IMR-90 (cell line): ENCODE results near the gene FAM228B. TPM values are rescaled to one million over a fixed set of nuclear protein-coding genes. Genes with fewer than 3 reads are reported as not detected.

Experiments used
- ATAC-seq: fragments of 200-7000 bp; cut with Tn5 transposase; 2 replicates; pipeline ENCODE4 v1.9.1; 2020; ENCODE audit warnings: low read depth, mild to moderate bottlenecking, moderate library complexity
- BruUV-seq: library from RNA; stranded (reverse); fragments of 400-500 nt; replicated peaks from 2 replicates; lab custom pipeline; 2021; lab: Mats Ljungman, UMichigan
- CTCF ChIA-PET: fragments of 300-600 bp; formaldehyde crosslinking; extraction: SDS; loops from one replicate; lab custom pipeline; 2021; ENCODE audit warnings: antibody characterized with exemption; lab: Yijun Ruan, JAX
- POLR2A ChIA-PET: fragments of 300-600 bp; sonication (Branson Sonifier 250); formaldehyde crosslinking; loops from one replicate; lab custom pipeline; 2022; ENCODE audit warnings: antibody characterized with exemption; ENCODE audit not compliant: unreplicated experiment; lab: Charles Lee
- DNase-seq: peaks from one replicate; pipeline ENCODE4 v3.0.0; 2013
- H2AFZ ChIP-seq: replicated peaks from 2 replicates; pipeline ENCODE3; 2013; ENCODE audit warnings: low read length, mild to moderate bottlenecking; ENCODE audit not compliant: poor library complexity
- H2AK5ac ChIP-seq: 2 replicates; pipeline ENCODE4 v1.6.1; 2013; ENCODE audit warnings: low read depth, low read length, inconsistent platforms
- H2AK9ac ChIP-seq: replicated peaks from 2 replicates; pipeline ENCODE3; 2013; ENCODE audit warnings: mild to moderate bottlenecking, low read depth, low read length, moderate library complexity; ENCODE audit not compliant: poor library complexity
- H2BK120ac ChIP-seq: 2 replicates; pipeline ENCODE4 v1.6.1; 2013; ENCODE audit warnings: low read depth, low read length, inconsistent platforms
- H2BK15ac ChIP-seq: 3 replicates; pipeline ENCODE4 v1.6.1; 2013; ENCODE audit warnings: low read depth, low read length, inconsistent platforms
- H2BK20ac ChIP-seq: 2 replicates; pipeline ENCODE4 v1.6.1; 2013; ENCODE audit warnings: low read depth, mild to moderate bottlenecking, inconsistent platforms, low read length, moderate library complexity
- H2BK5ac ChIP-seq: 2 replicates; pipeline ENCODE4 v1.6.1; 2013; ENCODE audit warnings: mild to moderate bottlenecking, low read depth, low read length, inconsistent platforms; ENCODE audit not compliant: poor library complexity, severe bottlenecking
- H3K14ac ChIP-seq: replicated peaks from 2 replicates; pipeline ENCODE4 v1.6.1; 2013; ENCODE audit warnings: low read depth, low read length, inconsistent platforms
- H3K18ac ChIP-seq: 2 replicates; pipeline ENCODE4 v1.6.1; 2013; ENCODE audit warnings: low read depth, low read length, control low read depth
- H3K23ac ChIP-seq: 2 replicates; pipeline ENCODE4 v1.6.1; 2013; ENCODE audit warnings: low read depth, low read length, inconsistent platforms
- H3K27ac ChIP-seq: 2 replicates; pipeline ENCODE4 v1.5.1; 2013; ENCODE audit warnings: mild to moderate bottlenecking, control low read depth, low read length; ENCODE audit not compliant: insufficient read depth
- H3K27me3 ChIP-seq: 2 replicates; pipeline ENCODE4 v1.6.1; 2013; ENCODE audit warnings: low read length; ENCODE audit not compliant: control insufficient read depth, insufficient read depth
- H3K36me3 ChIP-seq: 2 replicates; pipeline ENCODE4 v1.6.1; 2013; ENCODE audit warnings: low read length, mixed read lengths; ENCODE audit not compliant: control insufficient read depth, insufficient read depth
- H3K4ac ChIP-seq: 2 replicates; pipeline ENCODE4 v1.6.1; 2013; ENCODE audit warnings: low read depth, low read length, inconsistent platforms
- H3K4me1 ChIP-seq: 2 replicates; pipeline ENCODE4 v1.6.1; 2013; ENCODE audit warnings: low read length, mixed read lengths; ENCODE audit not compliant: control insufficient read depth, insufficient read depth
- H3K4me2 ChIP-seq: 2 replicates; pipeline ENCODE4 v1.6.1; 2013; ENCODE audit warnings: low read depth, mild to moderate bottlenecking, control low read depth, low read length, moderate library complexity
- H3K4me3 ChIP-seq: 2 replicates; pipeline ENCODE4 v1.5.1; 2013; ENCODE audit warnings: low read depth, mild to moderate bottlenecking, control low read depth, low read length, moderate library complexity; ENCODE audit not compliant: insufficient read depth
- H3K56ac ChIP-seq: 2 replicates; pipeline ENCODE4 v1.6.1; 2013; ENCODE audit warnings: low read length, inconsistent platforms; ENCODE audit not compliant: insufficient read depth; ENCODE audit errors: extremely low read depth
- H3K79me1 ChIP-seq, 2 experiments: 2 replicates each; pipeline ENCODE4 v1.6.1; 2013; ENCODE audit warnings: low read length in 2 of 2, inconsistent platforms in 1 of 2, low read depth in 1 of 2
- H3K9ac ChIP-seq: 2 replicates; pipeline ENCODE4 v1.6.1; 2013; ENCODE audit warnings: low read depth, low read length, control low read depth
- H3K9me1 ChIP-seq: 2 replicates; pipeline ENCODE4 v1.6.1; 2013; ENCODE audit warnings: low read length, inconsistent platforms; ENCODE audit not compliant: insufficient read depth
- H3K9me3 ChIP-seq: 2 replicates; pipeline ENCODE4 v1.6.1; 2013; ENCODE audit warnings: low read length; ENCODE audit not compliant: control insufficient read depth, insufficient read depth
- H4K20me1 ChIP-seq: 2 replicates; pipeline ENCODE4 v1.6.1; 2013; ENCODE audit warnings: low read length, inconsistent platforms; ENCODE audit not compliant: insufficient read depth
- H4K5ac ChIP-seq: 2 replicates; pipeline ENCODE4 v1.6.1; 2013; ENCODE audit warnings: mild to moderate bottlenecking, low read depth, low read length, control low read depth
- H4K8ac ChIP-seq, 2 experiments: 2 replicates each; pipeline ENCODE4 v1.6.1; 2013; ENCODE audit warnings: low read depth in 2 of 2, low read length in 2 of 2, control low read depth in 1 of 2, inconsistent platforms in 1 of 2
- H4K91ac ChIP-seq: 2 replicates; pipeline ENCODE4 v1.6.1; 2013; ENCODE audit warnings: low read depth, low read length, inconsistent platforms; ENCODE audit not compliant: insufficient read depth
- BHLHE40 ChIP-seq: fragments of 150-350 bp; IDR thresholded peaks from 2 replicates; pipeline ENCODE4 v1.6.1; 2016; ENCODE audit warnings: mild to moderate bottlenecking, low read depth, low read length
- CEBPB ChIP-seq: IDR thresholded peaks from 2 replicates; pipeline ENCODE4 v1.6.1; 2012; ENCODE audit warnings: low read depth, low read length, improper control_type of control experiment
- CHD1 ChIP-seq: IDR thresholded peaks from 2 replicates; pipeline ENCODE4 v1.6.1; 2012; ENCODE audit warnings: low read depth, low read length, improper control_type of control experiment
- FOS ChIP-seq: fragments of 150-350 bp; IDR thresholded peaks from 2 replicates; pipeline ENCODE4 v1.6.1; 2016; ENCODE audit warnings: low read depth, low read length
- MAFK ChIP-seq: IDR thresholded peaks from 2 replicates; pipeline ENCODE4 v1.6.1; 2012; ENCODE audit warnings: low read depth, low read length, improper control_type of control experiment
- MAZ ChIP-seq: IDR thresholded peaks from 2 replicates; pipeline ENCODE4 v1.6.1; 2012; ENCODE audit warnings: low read depth, mild to moderate bottlenecking, low read length, improper control_type of control experiment, moderate library complexity, borderline replicate concordance
- MXI1 ChIP-seq: IDR thresholded peaks from 2 replicates; pipeline ENCODE4 v1.6.1; 2012; ENCODE audit warnings: low read depth, mild to moderate bottlenecking, low read length, moderate library complexity, borderline replicate concordance
- NFE2L2 ChIP-seq: fragments of 150-350 bp; IDR thresholded peaks from 2 replicates; pipeline ENCODE4 v1.6.1; 2016; ENCODE audit warnings: low read depth, mild to moderate bottlenecking, low read length
- POLR2A ChIP-seq: IDR thresholded peaks from 2 replicates; pipeline ENCODE4 v1.6.1; 2012; ENCODE audit warnings: mild to moderate bottlenecking, low read depth, low read length
- RAD21 ChIP-seq: IDR thresholded peaks from 2 replicates; pipeline ENCODE4 v1.6.1; 2012; ENCODE audit warnings: low read length, improper control_type of control experiment
- RCOR1 ChIP-seq: IDR thresholded peaks from 2 replicates; pipeline ENCODE4 v1.6.1; 2012; ENCODE audit warnings: mild to moderate bottlenecking, low read length, improper control_type of control experiment; ENCODE audit not compliant: insufficient replicate concordance
- RFX5 ChIP-seq: IDR thresholded peaks from 2 replicates; pipeline ENCODE4 v1.8.0; 2012; ENCODE audit warnings: low read depth, mild to moderate bottlenecking, low read length, moderate library complexity
- SMC3 ChIP-seq: fragments of 150-350 bp; IDR thresholded peaks from 2 replicates; pipeline ENCODE4 v1.6.1; 2016; ENCODE audit warnings: low read depth, mild to moderate bottlenecking, antibody characterized with exemption, low read length, moderate library complexity
- WGBS, 2 experiments: methylation state at CpG; one replicate each; pipeline versions ENCODE4 v1.1.5 to v1.1.7; 2013; ENCODE audit warnings: missing lambda C conversion rate in 2 of 2; ENCODE audit not compliant: insufficient read length in 1 of 2; ENCODE audit errors: extremely low coverage in 2 of 2; 5-methylcytosine and 5-hydroxymethylcytosine counted together
- dilution Hi-C: fragments of 300-500 bp; cut with HindIII; formaldehyde crosslinking; loops from one replicate; pipeline ENCODE4 v1.14.3; 2018; ENCODE audit warnings: low sequenced_read_pairs; ENCODE audit not compliant: unreplicated experiment
- in situ Hi-C: fragments of 300-500 bp; cut with MboI; formaldehyde crosslinking; loops from 3 replicates; pipeline ENCODE4 v1.14.3; 2019; ENCODE audit warnings: low sequenced_read_pairs, inconsistent platforms, mixed read lengths
- intact Hi-C: fragments of 100-400 bp; cut with micrococcal nuclease; formaldehyde crosslinking; loops from 2 replicates; pipeline ENCODE4 v1.10.0; 2022
- polyA plus RNA-seq, 3 experiments: library from polyadenylated mRNA; depleted of rRNA; stranded (reverse); fragments of >200 nt; gene quantifications; 2 replicates each; pipeline ENCODE4 v1.2.3, GENCODE V29; 2012; ENCODE audit warnings: low replicate concordance in 1 of 3
- total RNA-seq: library from RNA; depleted of rRNA; stranded (reverse); fragments of >200 nt; gene quantifications from 2 replicates; pipeline ENCODE4 v1.2.3, GENCODE V29; 2012
- TF ChIP-seq, protein P1 (sequence below): fragments of 150-350 bp; IDR thresholded peaks from 2 replicates; pipeline ENCODE4 v1.6.1; 2017; ENCODE audit warnings: mild to moderate bottlenecking, antibody characterized with exemption, low read length, low read depth
- TF ChIP-seq, protein P2 (sequence below): fragments of 150-350 bp; IDR thresholded peaks from 2 replicates; pipeline ENCODE4 v1.6.1; 2016; ENCODE audit warnings: low read depth, mild to moderate bottlenecking, low read length, moderate library complexity, borderline replicate concordance
- TF ChIP-seq, protein P3 (sequence below): conservative IDR thresholded peaks from 2 replicates; pipeline ENCODE4 v1.5.1; 2012; ENCODE audit warnings: mild to moderate bottlenecking, low read depth, low read length, improper control_type of control experiment

Gene FAM228B
- total and polyA plus RNA-seq, 2 of the 4 experiments (the other 2 are of a cell fraction): 2.0 to 2.9 TPM

DNA sequence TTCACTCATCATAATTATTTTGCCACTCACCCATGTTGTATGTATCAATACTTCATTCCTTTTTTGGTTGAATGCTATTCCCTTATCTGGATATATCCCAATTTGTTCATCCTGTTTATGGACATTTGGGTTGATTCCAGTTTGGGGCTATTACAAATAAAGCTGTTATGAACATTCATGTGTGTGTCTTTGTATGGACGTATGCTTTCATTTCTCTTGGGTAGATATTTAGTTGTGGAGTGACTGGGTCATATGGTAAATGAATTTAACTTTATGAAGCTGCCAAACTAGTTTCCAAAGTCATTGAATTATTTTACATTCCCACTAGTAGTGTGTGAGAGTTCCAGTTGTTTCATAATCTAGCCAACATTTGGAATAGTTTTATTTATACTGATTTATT lies 2.7 kb downstream of the FAM228B start:
- Histone ChIP-seq H2AFZ (no peak overlapping the region), H3K36me3 (no peaks in the 10 kb centered on the region), H3K18ac (no peak overlapping the region), H4K8ac (no peak overlapping the region), H2BK120ac (no peak overlapping the region), H2AK5ac (no peak overlapping the region), H2BK20ac (no peak overlapping the region), H3K4me1 (no peaks in the 10 kb centered on the region), H3K27me3 (no peaks in the 10 kb centered on the region), H3K9me3 (no peaks in the 10 kb centered on the region), H3K9ac (no peak overlapping the region), H4K5ac (no peak overlapping the region), H3K9me1 (peaks cover 6% of the 10 kb centered on the region), H3K23ac (no peak overlapping the region), H3K27ac (no peak overlapping the region), H3K14ac (no peak overlapping the region), H2BK5ac (no peak overlapping the region), H4K91ac (no peak overlapping the region), H2BK15ac (no peak overlapping the region), H3K56ac (no peak overlapping the region), H3K79me1 (peaks cover 20 to 24% of the 10 kb centered on the region in 2 experiments), H3K4me3 (no peak overlapping the region), H4K20me1 (no peaks in the 10 kb centered on the region), H3K4me2 (no peak overlapping the region), H2AK9ac (no peak overlapping the region), H3K4ac (no peak overlapping the region)
- dilution Hi-C loops: no loop called here
- in situ Hi-C loops: no loop called here
- DNase-seq (no peak), ATAC-seq (no peak)
- ChIA-PET POLR2A (no interaction called here), CTCF (no interaction called here)
- intact Hi-C loops: no loop called here
- TF ChIP-seq SMC3: no peak
- TF ChIP-seq RAD21: no peak
- TF ChIP-seq, protein P1, sequence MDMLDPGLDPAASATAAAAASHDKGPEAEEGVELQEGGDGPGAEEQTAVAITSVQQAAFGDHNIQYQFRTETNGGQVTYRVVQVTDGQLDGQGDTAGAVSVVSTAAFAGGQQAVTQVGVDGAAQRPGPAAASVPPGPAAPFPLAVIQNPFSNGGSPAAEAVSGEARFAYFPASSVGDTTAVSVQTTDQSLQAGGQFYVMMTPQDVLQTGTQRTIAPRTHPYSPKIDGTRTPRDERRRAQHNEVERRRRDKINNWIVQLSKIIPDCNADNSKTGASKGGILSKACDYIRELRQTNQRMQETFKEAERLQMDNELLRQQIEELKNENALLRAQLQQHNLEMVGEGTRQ: no peak
- TF ChIP-seq BHLHE40: no peak
- TF ChIP-seq, protein P2, sequence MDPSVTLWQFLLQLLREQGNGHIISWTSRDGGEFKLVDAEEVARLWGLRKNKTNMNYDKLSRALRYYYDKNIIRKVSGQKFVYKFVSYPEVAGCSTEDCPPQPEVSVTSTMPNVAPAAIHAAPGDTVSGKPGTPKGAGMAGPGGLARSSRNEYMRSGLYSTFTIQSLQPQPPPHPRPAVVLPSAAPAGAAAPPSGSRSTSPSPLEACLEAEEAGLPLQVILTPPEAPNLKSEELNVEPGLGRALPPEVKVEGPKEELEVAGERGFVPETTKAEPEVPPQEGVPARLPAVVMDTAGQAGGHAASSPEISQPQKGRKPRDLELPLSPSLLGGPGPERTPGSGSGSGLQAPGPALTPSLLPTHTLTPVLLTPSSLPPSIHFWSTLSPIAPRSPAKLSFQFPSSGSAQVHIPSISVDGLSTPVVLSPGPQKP: no peak
- TF ChIP-seq MXI1: no peak
- TF ChIP-seq RCOR1: no peak
- no peak for TF ChIP-seq MAZ
- TF ChIP-seq RFX5: no peak
- no peak for TF ChIP-seq FOS
- no peak for TF ChIP-seq CEBPB
- TF ChIP-seq MAFK: no peak
- TF ChIP-seq CHD1: no peak
- TF ChIP-seq, protein P3, sequence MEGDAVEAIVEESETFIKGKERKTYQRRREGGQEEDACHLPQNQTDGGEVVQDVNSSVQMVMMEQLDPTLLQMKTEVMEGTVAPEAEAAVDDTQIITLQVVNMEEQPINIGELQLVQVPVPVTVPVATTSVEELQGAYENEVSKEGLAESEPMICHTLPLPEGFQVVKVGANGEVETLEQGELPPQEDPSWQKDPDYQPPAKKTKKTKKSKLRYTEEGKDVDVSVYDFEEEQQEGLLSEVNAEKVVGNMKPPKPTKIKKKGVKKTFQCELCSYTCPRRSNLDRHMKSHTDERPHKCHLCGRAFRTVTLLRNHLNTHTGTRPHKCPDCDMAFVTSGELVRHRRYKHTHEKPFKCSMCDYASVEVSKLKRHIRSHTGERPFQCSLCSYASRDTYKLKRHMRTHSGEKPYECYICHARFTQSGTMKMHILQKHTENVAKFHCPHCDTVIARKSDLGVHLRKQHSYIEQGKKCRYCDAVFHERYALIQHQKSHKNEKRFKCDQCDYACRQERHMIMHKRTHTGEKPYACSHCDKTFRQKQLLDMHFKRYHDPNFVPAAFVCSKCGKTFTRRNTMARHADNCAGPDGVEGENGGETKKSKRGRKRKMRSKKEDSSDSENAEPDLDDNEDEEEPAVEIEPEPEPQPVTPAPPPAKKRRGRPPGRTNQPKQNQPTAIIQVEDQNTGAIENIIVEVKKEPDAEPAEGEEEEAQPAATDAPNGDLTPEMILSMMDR: no peak
- TF ChIP-seq NFE2L2: no peak
- no peak for TF ChIP-seq POLR2A
- no TSS peak for BruUV-seq
- no CpG with 5 or more reads among the region's 1 CpG for WGBS, 2 experiments
